Measurements from ENCODE around the gene DCTN2.

DNA sequence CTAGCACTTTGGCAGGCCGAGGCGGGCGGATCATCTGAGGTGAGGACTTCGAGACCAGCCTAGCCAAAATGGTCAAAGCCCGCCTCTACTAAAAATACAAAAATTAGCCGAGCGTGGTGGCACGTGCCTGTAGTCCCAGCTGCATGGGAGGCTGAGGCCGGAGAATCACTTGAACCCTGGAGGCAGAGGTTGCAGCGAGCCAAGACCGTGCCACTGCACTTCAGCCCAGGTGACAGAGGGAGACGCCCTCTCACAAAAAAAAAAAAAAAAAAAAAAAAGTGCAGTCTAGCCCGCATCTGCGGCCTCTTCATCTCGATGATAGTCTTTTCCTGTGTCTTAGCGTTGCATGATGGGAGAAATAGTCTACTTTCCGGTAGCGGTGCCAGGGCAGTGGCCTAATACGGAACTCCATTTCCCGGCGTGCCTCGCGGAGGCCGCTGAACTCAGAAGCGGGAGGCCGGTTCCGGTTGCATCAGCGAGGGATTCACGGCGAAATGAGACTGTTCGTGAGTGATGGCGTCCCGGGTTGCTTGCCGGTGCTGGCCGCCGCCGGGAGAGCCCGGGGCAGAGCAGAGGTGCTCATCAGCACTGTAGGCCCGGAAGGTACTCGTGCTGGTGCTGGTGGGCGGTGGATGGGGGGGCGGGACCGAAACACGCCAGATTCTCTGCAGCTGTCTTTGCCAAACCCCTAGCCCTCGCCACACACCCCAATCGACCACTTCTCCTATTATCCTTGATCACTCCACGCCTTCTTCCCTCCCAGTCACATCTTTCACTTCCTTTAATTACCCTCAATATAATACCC, 59.2 kb downstream of the DCTN2 start, which contains the start of gene MARS1:
- TF ChIP-seq, protein P1, sequence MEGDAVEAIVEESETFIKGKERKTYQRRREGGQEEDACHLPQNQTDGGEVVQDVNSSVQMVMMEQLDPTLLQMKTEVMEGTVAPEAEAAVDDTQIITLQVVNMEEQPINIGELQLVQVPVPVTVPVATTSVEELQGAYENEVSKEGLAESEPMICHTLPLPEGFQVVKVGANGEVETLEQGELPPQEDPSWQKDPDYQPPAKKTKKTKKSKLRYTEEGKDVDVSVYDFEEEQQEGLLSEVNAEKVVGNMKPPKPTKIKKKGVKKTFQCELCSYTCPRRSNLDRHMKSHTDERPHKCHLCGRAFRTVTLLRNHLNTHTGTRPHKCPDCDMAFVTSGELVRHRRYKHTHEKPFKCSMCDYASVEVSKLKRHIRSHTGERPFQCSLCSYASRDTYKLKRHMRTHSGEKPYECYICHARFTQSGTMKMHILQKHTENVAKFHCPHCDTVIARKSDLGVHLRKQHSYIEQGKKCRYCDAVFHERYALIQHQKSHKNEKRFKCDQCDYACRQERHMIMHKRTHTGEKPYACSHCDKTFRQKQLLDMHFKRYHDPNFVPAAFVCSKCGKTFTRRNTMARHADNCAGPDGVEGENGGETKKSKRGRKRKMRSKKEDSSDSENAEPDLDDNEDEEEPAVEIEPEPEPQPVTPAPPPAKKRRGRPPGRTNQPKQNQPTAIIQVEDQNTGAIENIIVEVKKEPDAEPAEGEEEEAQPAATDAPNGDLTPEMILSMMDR (conservative IDR thresholded peaks at IDR 0.05; ENCODE audit: low read length): peak; percentile 62
- TF ChIP-seq EZH2phosphoT487 (IDR thresholded peaks at IDR 0.05; ENCODE audit: borderline replicate concordance, low read depth, low read length): no peak
